Nephron progenitor cell (in vitro differentiated cells): ENCODE measurements around the gene SNX6.

ENCODE experiments used
- DNase-seq: peaks from one replicate; pipeline ENCODE4 v3.0.0; 2021
- H3K27ac Mint-ChIP-seq: 2 replicates; pipeline ENCODE4 v1.8.0; 2021; ENCODE audit warnings: mild to moderate bottlenecking, moderate library complexity, mixed read lengths
- H3K27me3 Mint-ChIP-seq: 2 replicates; pipeline ENCODE4 v1.8.0; 2021; ENCODE audit warnings: mild to moderate bottlenecking, low read depth, mixed read lengths; ENCODE audit not compliant: poor library complexity
- H3K36me3 Mint-ChIP-seq: 2 replicates; pipeline ENCODE4 v1.8.0; 2021; ENCODE audit warnings: low read depth, mixed read lengths
- H3K4me1 Mint-ChIP-seq: 2 replicates; pipeline ENCODE4 v1.8.0; 2021; ENCODE audit warnings: mixed read lengths
- H3K4me3 Mint-ChIP-seq: 2 replicates; pipeline ENCODE4 v1.8.0; 2021; ENCODE audit warnings: mild to moderate bottlenecking, moderate library complexity, mixed read lengths
- H3K9me3 Mint-ChIP-seq: 2 replicates; pipeline ENCODE4 v1.8.0; 2021; ENCODE audit warnings: mild to moderate bottlenecking, moderate library complexity, mixed read lengths
- CTCF ChIP-seq: fragments of 200-600 bp; sonication (generic); IDR thresholded peaks from 2 replicates; pipeline ENCODE4 v1.5.0; 2021; ENCODE audit warnings: antibody characterized with exemption

The SNX6 gene

GRCh38 chr14:34629344-34629656, 648 bp downstream of the SNX6 start:
- Mint-ChIP-seq H3K27ac (peak overlapping the region; percentile 34), H3K4me3 (peak overlapping the region; percentile 95)

GRCh38 chr14:34628681-34629135, 1.2 kb downstream of the SNX6 start:
- Mint-ChIP-seq H3K4me3 (peak overlapping the region; percentile 95), H3K27me3 (peaks cover 4% of the 10 kb centered on the region), H3K9me3 (peaks cover 15% of the 10 kb centered on the region), H3K4me1 (peaks cover 18% of the 10 kb centered on the region), H3K27ac (no peak overlapping the region), H3K36me3 (peaks cover 31% of the 10 kb centered on the region)
- TF ChIP-seq CTCF = no peak
- peak; percentile 3 for DNase-seq

More at GRCh38 chr14:34629344-34629656, 648 bp downstream of the SNX6 start:
- Mint-ChIP-seq H3K27me3 (peaks cover 8% of the 10 kb centered on the region), H3K9me3 (peaks cover 15% of the 10 kb centered on the region), H3K36me3 (peaks cover 30% of the 10 kb centered on the region), H3K4me1 (peaks cover 17% of the 10 kb centered on the region)
- no peak for DNase-seq
- no peak for TF ChIP-seq CTCF

- peaks cover 61% of the 10 kb centered on the region for H3K36me3 Mint-ChIP-seq
- H3K27me3 Mint-ChIP-seq = peaks cover 3% of the 10 kb centered on the region
- DNase-seq = no peak
- H3K4me1 Mint-ChIP-seq = peaks cover 17% of the 10 kb centered on the region
- no peaks in the 10 kb centered on the region for H3K9me3 Mint-ChIP-seq
- no peak for TF ChIP-seq CTCF
- H3K4me3 Mint-ChIP-seq = no peak overlapping the region
- H3K27ac Mint-ChIP-seq = no peak overlapping the region
Observed at GRCh38 chr14:34623506-34623905, 6.4 kb downstream of the SNX6 start.

GRCh38 chr14:34620839-34621238, 9.1 kb downstream of the SNX6 start:
- no peaks in the 10 kb centered on the region for H3K9me3 Mint-ChIP-seq
- H3K4me1 Mint-ChIP-seq = peaks cover 15% of the 10 kb centered on the region
- TF ChIP-seq CTCF = no peak
- H3K36me3 Mint-ChIP-seq = peaks cover 67% of the 10 kb centered on the region
- H3K27me3 Mint-ChIP-seq = peaks cover 3% of the 10 kb centered on the region
- no peak overlapping the region for H3K4me3 Mint-ChIP-seq
- no peak overlapping the region for H3K27ac Mint-ChIP-seq
- no peak for DNase-seq

GRCh38 chr14:34620115-34620514, 9.8 kb downstream of the SNX6 start:
- Mint-ChIP-seq H3K4me1 (peaks cover 15% of the 10 kb centered on the region), H3K9me3 (no peaks in the 10 kb centered on the region), H3K4me3 (no peak overlapping the region), H3K27me3 (peaks cover 3% of the 10 kb centered on the region), H3K27ac (no peak overlapping the region), H3K36me3 (peaks cover 60% of the 10 kb centered on the region)
- no peak for TF ChIP-seq CTCF
- DNase-seq = no peak

- DNase-seq = no peak
- Mint-ChIP-seq H3K27me3 (peaks cover 3% of the 10 kb centered on the region), H3K27ac (no peak overlapping the region), H3K4me1 (peaks cover 10% of the 10 kb centered on the region), H3K4me3 (no peak overlapping the region), H3K36me3 (peaks cover 60% of the 10 kb centered on the region), H3K9me3 (no peaks in the 10 kb centered on the region)
- TF ChIP-seq CTCF = no peak
Observed at GRCh38 chr14:34619471-34619870, 10.5 kb downstream of the SNX6 start.
